T-helper 2 cell treated with Interferon-gamma antibody and Interleukin-4, amounts not matched to agents 5 μg/mL and 100 μg/mL, for 36 hours (primary cell): ENCODE measurements around the gene MKS1.
A peak's percentile ranks its signal among the peaks of the same experiment; 100 is the strongest.

ENCODE experiments used
- DNase-seq: peaks from one replicate; pipeline ENCODE4 v3.0.0; 2021; ENCODE audit warnings: low spot score
- H3K27ac Mint-ChIP-seq: one replicate; pipeline ENCODE4 v1.8.0; 2021; ENCODE audit warnings: mild to moderate bottlenecking, mixed read lengths
- H3K27me3 Mint-ChIP-seq: one replicate; pipeline ENCODE4 v1.8.0; 2021; ENCODE audit warnings: low read depth, mixed read lengths
- H3K36me3 Mint-ChIP-seq: one replicate; pipeline ENCODE4 v1.8.0; 2021; ENCODE audit warnings: low read depth, mixed read lengths
- H3K4me1 Mint-ChIP-seq: one replicate; pipeline ENCODE4 v1.8.0; 2021; ENCODE audit warnings: low read depth, mixed read lengths
- H3K4me3 Mint-ChIP-seq: one replicate; pipeline ENCODE4 v1.8.0; 2022; ENCODE audit warnings: mild to moderate bottlenecking, moderate library complexity, mixed read lengths
- H3K9me3 Mint-ChIP-seq: one replicate; pipeline ENCODE4 v1.8.0; 2021; ENCODE audit warnings: mixed read lengths

Gene MKS1

GRCh38 chr17:58204796-58205195 lies 14.3 kb downstream of the MKS1 start:
- DNase-seq, result no peak
- Mint-ChIP-seq H3K36me3 (peaks cover 1% of the 10 kb centered on the region), H3K27ac (no peak overlapping the region), H3K27me3 (no peaks in the 10 kb centered on the region), H3K4me1 (no peaks in the 10 kb centered on the region), H3K4me3 (no peak overlapping the region), H3K9me3 (no peaks in the 10 kb centered on the region)

GRCh38 chr17:58202859-58203258 lies 16.2 kb downstream of the MKS1 start:
- Mint-ChIP-seq H3K9me3 (no peaks in the 10 kb centered on the region), H3K27ac (no peak overlapping the region), H3K27me3 (no peaks in the 10 kb centered on the region), H3K4me3 (no peak overlapping the region), H3K36me3 (no peaks in the 10 kb centered on the region), H3K4me1 (no peaks in the 10 kb centered on the region)
- DNase-seq, result no peak

DNA sequence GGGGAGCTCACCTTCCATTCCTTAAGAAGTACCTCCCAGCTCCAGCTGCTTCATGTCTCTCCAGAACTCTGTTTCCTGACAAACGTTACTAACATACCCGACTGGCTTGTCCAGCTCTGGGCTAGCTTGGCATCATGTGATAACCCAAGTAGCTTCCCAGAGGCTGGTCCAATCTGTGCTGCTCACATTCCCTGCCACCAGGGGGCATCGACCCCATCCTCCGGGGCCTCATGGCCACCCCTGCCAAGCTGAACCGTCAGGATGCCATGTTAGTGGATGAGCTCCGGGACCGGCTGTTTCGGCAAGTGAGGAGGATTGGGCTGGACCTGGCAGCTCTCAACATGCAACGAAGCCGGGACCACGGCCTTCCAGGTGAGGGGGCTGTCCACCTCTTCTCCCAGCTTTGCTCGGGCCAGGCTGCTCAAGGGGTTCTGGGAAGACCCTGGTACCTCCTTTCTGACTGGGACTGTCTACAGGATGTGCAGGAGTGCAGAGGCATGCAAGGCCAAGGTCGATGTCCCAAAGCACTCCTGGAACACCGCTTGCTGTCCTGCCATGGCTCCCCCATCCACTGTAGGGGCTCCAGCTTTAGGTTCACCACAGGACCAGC lies 18.9 kb downstream of the MKS1 start:
- Mint-ChIP-seq H3K9me3 (no peaks in the 10 kb centered on the region), H3K27me3 (no peaks in the 10 kb centered on the region), H3K4me1 (no peaks in the 10 kb centered on the region), H3K36me3 (no peaks in the 10 kb centered on the region), H3K4me3 (no peak overlapping the region), H3K27ac (no peak overlapping the region)
- peak; percentile 32 for DNase-seq

GRCh38 chr17:58196610-58197009 lies 22.4 kb downstream of the MKS1 start:
- no peak overlapping the region for H3K4me3 Mint-ChIP-seq
- H3K4me1 Mint-ChIP-seq, result no peaks in the 10 kb centered on the region
- H3K9me3 Mint-ChIP-seq, result no peaks in the 10 kb centered on the region
- H3K27ac Mint-ChIP-seq, result no peak overlapping the region
- DNase-seq, result no peak
- no peaks in the 10 kb centered on the region for H3K36me3 Mint-ChIP-seq
- H3K27me3 Mint-ChIP-seq, result no peaks in the 10 kb centered on the region

- H3K4me3 Mint-ChIP-seq, result no peak overlapping the region
- peaks cover 2% of the 10 kb centered on the region for H3K27me3 Mint-ChIP-seq
- no peak for DNase-seq
- no peaks in the 10 kb centered on the region for H3K36me3 Mint-ChIP-seq
- no peaks in the 10 kb centered on the region for H3K9me3 Mint-ChIP-seq
- H3K27ac Mint-ChIP-seq, result no peak overlapping the region
- no peaks in the 10 kb centered on the region for H3K4me1 Mint-ChIP-seq
These were observed 23.4 kb downstream of the MKS1 start for GRCh38 chr17:58195518-58196123.

- Mint-ChIP-seq H3K4me1 (no peaks in the 10 kb centered on the region), H3K36me3 (no peaks in the 10 kb centered on the region), H3K9me3 (no peaks in the 10 kb centered on the region), H3K4me3 (no peak overlapping the region), H3K27ac (no peak overlapping the region), H3K27me3 (peaks cover 2% of the 10 kb centered on the region)
- DNase-seq, result no peak
These were observed 25.3 kb downstream of the MKS1 start for GRCh38 chr17:58193641-58194255.

DNA sequence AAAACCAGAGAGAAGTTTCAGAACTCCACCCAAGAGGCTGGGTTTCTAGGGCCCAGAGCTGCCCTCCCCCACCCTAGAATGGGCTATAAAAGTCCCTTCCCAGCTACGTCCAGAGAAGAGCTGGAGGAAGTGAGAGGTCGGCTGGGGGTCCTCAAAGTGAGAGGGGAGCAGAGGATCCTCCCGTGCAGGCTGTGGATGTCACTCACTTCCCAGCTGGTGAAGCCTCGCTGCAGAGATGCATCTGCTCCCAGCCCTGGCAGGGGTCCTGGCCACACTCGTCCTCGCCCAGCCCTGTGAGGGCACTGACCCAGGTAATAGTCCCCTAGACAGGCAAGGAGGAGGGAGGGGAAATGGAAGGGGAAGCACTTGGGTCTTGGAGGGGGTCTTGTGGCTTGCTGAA lies 26.4 kb downstream of the MKS1 start, which contains the start of gene EPX:
Gene EPX (plus strand): TSS at position 115 of the 400 bp plus-strand sequence. CDS start 121 bp downstream, at position 236.
- DNase-seq, result no peak
- Mint-ChIP-seq H3K4me3 (no peak within 1 kb of the TSS), H3K36me3 (no peaks in the 10 kb centered on the region), H3K27ac (no peak within 1 kb of the TSS), H3K27me3 (peaks cover 4% of the 10 kb centered on the region), H3K9me3 (no peaks in the 10 kb centered on the region), H3K4me1 (no peaks in the 10 kb centered on the region)

DNA sequence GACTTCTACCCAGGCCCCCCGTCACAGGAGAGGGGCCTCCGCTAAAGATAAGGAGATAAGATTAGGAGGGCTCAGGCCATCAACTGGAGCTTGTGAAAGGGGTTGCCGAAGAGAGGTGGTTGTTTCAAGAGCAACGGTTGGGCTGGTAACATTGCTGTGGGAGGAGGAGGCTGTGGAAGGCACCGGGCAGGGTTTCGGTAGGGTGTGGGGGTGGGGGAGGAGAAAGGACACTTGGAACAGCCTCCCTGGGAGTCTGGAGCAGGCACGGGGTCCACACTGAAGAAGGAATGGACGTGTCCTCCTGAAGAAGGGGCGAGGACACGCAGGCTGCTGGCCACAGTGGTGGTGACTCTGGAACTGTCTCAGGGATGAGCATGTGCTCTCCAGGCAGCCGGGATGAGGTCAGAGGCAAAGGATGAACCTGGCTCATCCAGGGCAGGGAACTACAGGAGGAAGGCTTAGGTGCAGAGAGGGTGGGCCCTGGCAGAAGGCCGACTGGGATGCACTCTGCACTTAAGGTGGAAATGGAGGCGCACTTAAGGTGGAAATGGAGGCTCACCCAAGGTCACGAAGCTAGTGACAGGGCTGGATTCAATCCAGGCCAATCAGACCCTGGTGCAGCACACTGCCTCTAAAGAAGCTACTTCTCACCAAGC lies 27.7 kb downstream of the MKS1 start:
- no peak overlapping the region for H3K27ac Mint-ChIP-seq
- no peaks in the 10 kb centered on the region for H3K36me3 Mint-ChIP-seq
- H3K4me1 Mint-ChIP-seq, result no peaks in the 10 kb centered on the region
- H3K4me3 Mint-ChIP-seq, result no peak overlapping the region
- DNase-seq, result no peak
- no peaks in the 10 kb centered on the region for H3K9me3 Mint-ChIP-seq
- peaks cover 4% of the 10 kb centered on the region for H3K27me3 Mint-ChIP-seq

- Mint-ChIP-seq H3K27me3 (peaks cover 4% of the 10 kb centered on the region), H3K4me1 (no peaks in the 10 kb centered on the region), H3K9me3 (no peaks in the 10 kb centered on the region), H3K27ac (no peak overlapping the region), H3K36me3 (no peaks in the 10 kb centered on the region), H3K4me3 (no peak overlapping the region)
- no peak for DNase-seq
These were observed 29.5 kb downstream of the MKS1 start for GRCh38 chr17:58189436-58190146.

DNA sequence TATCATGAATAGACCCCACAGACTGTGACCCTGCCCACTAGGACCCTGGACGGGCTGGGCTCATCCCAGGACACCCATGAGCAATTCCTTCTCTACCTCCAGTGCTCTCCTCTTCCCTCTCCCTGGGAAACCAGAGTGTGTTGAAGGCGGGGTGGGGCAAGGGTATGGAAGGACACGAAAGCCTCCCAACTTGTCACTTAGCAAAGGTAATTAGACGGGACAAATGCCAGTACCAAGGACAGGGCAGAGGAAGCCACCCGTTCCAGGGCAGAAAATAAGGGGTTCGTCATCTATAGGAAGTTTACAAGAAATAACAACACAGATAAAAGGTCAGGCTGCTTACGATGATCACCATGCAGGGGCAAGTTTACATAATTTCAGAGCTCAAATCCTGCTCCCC lies 31.4 kb downstream of the MKS1 start:
- H3K27me3 Mint-ChIP-seq, result peaks cover 4% of the 10 kb centered on the region
- no peak for DNase-seq
- H3K9me3 Mint-ChIP-seq, result no peaks in the 10 kb centered on the region
- no peak overlapping the region for H3K27ac Mint-ChIP-seq
- no peaks in the 10 kb centered on the region for H3K4me1 Mint-ChIP-seq
- no peaks in the 10 kb centered on the region for H3K36me3 Mint-ChIP-seq
- H3K4me3 Mint-ChIP-seq, result no peak overlapping the region

- Mint-ChIP-seq H3K9me3 (no peaks in the 10 kb centered on the region), H3K27ac (no peak overlapping the region), H3K36me3 (no peaks in the 10 kb centered on the region), H3K4me1 (no peaks in the 10 kb centered on the region), H3K4me3 (no peak overlapping the region), H3K27me3 (peaks cover 4% of the 10 kb centered on the region)
- DNase-seq, result no peak
These were observed 32.0 kb downstream of the MKS1 start for GRCh38 chr17:58187063-58187462.

GRCh38 chr17:58186591-58186990 lies 32.5 kb downstream of the MKS1 start:
- no peaks in the 10 kb centered on the region for H3K36me3 Mint-ChIP-seq

DNA sequence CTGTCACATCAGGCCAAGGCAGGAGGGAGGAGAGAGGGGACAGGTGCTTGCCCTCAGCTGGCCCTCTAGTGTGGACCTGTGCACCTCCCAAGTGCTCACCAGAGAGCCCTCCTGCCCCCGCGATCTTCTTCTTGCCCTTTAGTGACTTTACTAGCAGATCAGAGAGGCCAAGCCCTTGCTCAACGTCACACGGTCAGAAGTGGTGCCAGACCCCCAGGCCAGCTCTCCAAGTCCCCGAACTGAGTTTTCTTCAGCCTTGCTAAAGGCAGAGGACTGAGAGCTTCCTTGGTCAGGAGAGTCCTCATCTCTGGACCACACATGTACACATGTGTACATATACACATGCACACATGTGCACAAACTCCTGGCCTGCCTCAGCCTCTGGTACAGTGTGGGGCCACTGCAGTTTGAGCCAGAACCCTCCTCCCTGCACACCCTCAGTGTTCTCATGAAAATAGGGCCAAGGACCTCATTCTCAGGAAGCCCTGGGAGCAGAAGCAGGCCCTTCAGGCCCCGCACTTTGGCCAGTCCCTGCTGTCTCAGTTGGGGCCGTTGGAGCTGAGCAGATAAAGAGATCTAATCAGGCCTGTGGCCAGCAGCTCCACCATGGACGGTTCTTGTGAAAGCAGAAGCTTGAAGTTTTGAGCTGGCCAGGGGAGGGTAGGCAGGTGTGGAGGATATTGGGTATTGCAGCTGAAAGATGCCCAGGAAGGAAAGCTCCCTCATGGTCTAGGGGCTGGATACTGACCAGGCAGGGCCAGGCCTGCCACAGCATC lies 33.9 kb downstream of the MKS1 start:
- Mint-ChIP-seq H3K4me1 (no peaks in the 10 kb centered on the region), H3K4me3 (no peak overlapping the region), H3K36me3 (no peaks in the 10 kb centered on the region), H3K9me3 (no peaks in the 10 kb centered on the region), H3K27ac (no peak overlapping the region), H3K27me3 (peaks cover 2% of the 10 kb centered on the region)
- DNase-seq, result no peak

More at GRCh38 chr17:58186591-58186990, 32.5 kb downstream of the MKS1 start:
- Mint-ChIP-seq H3K9me3 (no peaks in the 10 kb centered on the region), H3K4me1 (no peaks in the 10 kb centered on the region), H3K27me3 (peaks cover 4% of the 10 kb centered on the region), H3K27ac (no peak overlapping the region), H3K4me3 (no peak overlapping the region)
- DNase-seq, result no peak
